ENCODE results near the gene SYNE1. TPM values are rescaled to one million over a fixed set of nuclear protein-coding genes. Genes with fewer than 3 reads are reported as not detected.

The SYNE1 gene
- polyA plus RNA-seq, 2 of the 4 experiments (the other 2 are of a cell fraction): 10.5 to 28.5 TPM

DNA sequence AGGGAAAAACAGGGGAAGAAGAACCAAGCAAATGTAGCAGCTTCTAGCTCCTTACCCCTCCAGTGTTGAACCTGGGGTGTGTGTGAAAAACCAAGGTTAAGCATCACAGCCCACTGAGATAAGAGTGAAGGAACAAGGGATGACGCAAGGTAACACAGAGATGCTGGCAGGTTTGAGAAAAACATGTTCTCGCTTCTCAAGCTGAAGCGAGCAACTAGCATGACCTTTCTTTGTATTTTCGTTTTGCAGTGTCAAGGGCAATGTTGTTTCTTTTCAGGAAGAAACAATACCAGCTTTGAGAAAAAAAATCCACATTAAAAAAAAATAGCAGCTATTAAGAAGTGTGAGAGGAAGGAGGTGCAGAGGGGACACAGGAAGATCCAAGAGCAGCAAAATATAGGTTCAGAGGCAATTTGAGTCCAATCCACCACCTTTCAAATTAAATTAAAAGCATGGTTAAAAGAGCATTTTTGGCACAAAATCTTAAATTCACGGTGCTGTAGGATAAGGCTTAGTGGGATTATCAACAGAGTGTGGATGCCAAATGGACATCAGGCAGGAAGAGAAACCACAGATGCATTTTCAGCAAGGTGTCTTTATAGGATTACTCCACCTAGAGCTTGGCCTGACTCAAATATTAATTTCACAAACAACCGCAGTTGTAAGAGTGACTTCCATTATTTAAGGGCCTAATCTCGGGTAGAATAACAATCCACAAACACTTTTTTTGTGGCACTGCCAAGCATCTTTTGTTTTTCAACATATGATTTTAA is 70.9 kb downstream of the SYNE1 start:
- Histone ChIP-seq H3K4me3 (no peak overlapping the region), H3K4me2 (no peak overlapping the region), H3K4me1 (no peaks in the 10 kb centered on the region), H3K9me3 (no peaks in the 10 kb centered on the region), H3K27ac (no peak overlapping the region)
- ATAC-seq (no peak), DNase-seq (ENCODE audit: low read depth in 1 of 2, low spot score in 1 of 2) (no peak), FAIRE-seq (no peak)
- 48% methylated on average over 7 of the region's 7 CpGs for WGBS (ENCODE audit: missing lambda C conversion rate)
- ChIA-PET CTCF (interaction anchor here (0.6 to 1.1 kb wide), 3 partner anchors 10 to 369 kb away, joined by 3 read pairs; no protein-coding TSS in a partner anchor), POLR2A (no interaction called here)
- TF ChIP-seq, protein P1, sequence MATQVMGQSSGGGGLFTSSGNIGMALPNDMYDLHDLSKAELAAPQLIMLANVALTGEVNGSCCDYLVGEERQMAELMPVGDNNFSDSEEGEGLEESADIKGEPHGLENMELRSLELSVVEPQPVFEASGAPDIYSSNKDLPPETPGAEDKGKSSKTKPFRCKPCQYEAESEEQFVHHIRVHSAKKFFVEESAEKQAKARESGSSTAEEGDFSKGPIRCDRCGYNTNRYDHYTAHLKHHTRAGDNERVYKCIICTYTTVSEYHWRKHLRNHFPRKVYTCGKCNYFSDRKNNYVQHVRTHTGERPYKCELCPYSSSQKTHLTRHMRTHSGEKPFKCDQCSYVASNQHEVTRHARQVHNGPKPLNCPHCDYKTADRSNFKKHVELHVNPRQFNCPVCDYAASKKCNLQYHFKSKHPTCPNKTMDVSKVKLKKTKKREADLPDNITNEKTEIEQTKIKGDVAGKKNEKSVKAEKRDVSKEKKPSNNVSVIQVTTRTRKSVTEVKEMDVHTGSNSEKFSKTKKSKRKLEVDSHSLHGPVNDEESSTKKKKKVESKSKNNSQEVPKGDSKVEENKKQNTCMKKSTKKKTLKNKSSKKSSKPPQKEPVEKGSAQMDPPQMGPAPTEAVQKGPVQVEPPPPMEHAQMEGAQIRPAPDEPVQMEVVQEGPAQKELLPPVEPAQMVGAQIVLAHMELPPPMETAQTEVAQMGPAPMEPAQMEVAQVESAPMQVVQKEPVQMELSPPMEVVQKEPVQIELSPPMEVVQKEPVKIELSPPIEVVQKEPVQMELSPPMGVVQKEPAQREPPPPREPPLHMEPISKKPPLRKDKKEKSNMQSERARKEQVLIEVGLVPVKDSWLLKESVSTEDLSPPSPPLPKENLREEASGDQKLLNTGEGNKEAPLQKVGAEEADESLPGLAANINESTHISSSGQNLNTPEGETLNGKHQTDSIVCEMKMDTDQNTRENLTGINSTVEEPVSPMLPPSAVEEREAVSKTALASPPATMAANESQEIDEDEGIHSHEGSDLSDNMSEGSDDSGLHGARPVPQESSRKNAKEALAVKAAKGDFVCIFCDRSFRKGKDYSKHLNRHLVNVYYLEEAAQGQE (IDR thresholded peaks at IDR 0.05): no peak
- TF ChIP-seq MAFK (IDR thresholded peaks at IDR 0.05; ENCODE audit: partially characterized antibody): no peak
- no peak for TF ChIP-seq HOXB13 (CRISPR knock-in tag; IDR thresholded peaks at IDR 0.05; ENCODE audit: low read depth)
- TF ChIP-seq ZC3H11A (IDR thresholded peaks at IDR 0.05): no peak
- no peak for TF ChIP-seq CTCF (IDR thresholded peaks at IDR 0.05)
- no peak for TF ChIP-seq USF2 (IDR thresholded peaks at IDR 0.05)
- no peak for TF ChIP-seq CBX2 (IDR thresholded peaks at IDR 0.05; ENCODE audit: borderline replicate concordance, low read depth)
- TF ChIP-seq, protein P2, sequence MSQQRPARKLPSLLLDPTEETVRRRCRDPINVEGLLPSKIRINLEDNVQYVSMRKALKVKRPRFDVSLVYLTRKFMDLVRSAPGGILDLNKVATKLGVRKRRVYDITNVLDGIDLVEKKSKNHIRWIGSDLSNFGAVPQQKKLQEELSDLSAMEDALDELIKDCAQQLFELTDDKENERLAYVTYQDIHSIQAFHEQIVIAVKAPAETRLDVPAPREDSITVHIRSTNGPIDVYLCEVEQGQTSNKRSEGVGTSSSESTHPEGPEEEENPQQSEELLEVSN (IDR thresholded peaks at IDR 0.05; ENCODE audit: borderline replicate concordance, low read depth): no peak
- TF ChIP-seq KDM5A (IDR thresholded peaks at IDR 0.05): no peak
- TF ChIP-seq RARB (CRISPR knock-in tag; IDR thresholded peaks at IDR 0.05): no peak
- no peak for TF ChIP-seq EHMT2 (IDR thresholded peaks at IDR 0.05; ENCODE audit: low read depth)
- no peak for TF ChIP-seq NFE2L2 (conservative IDR thresholded peaks at IDR 0.05; ENCODE audit: low read length)
- TF ChIP-seq RNF2 (IDR thresholded peaks at IDR 0.05; ENCODE audit: borderline replicate concordance, low read depth): no peak
- TF ChIP-seq CHD2 (IDR thresholded peaks at IDR 0.05; ENCODE audit: low read length, partially characterized antibody): no peak
- TF ChIP-seq CHD4 (IDR thresholded peaks at IDR 0.05; ENCODE audit: borderline replicate concordance): no peak
- TF ChIP-seq JUNB (IDR thresholded peaks at IDR 0.05): no peak
- TF ChIP-seq POLR2AphosphoS2 (conservative IDR thresholded peaks at IDR 0.05; ENCODE audit: low read length): no peak
- no peak for TF ChIP-seq EP300 (IDR thresholded peaks at IDR 0.05)
- no peak for TF ChIP-seq FOSB (CRISPR knock-in tag; IDR thresholded peaks at IDR 0.05)

- H3K4me1 ChIP-seq: no peaks in the 10 kb centered on the region
- H3K4me2 ChIP-seq: no peak overlapping the region
- ChIA-PET POLR2A (no interaction called here), CTCF (no interaction called here)
- ATAC-seq (no peak), DNase-seq (ENCODE audit: low read depth in 1 of 2, low spot score in 1 of 2) (no peak), FAIRE-seq (no peak)
- no peaks in the 10 kb centered on the region for H3K9me3 ChIP-seq
- TF ChIP-seq FOXS1 (CRISPR knock-in tag; IDR thresholded peaks at IDR 0.05) (no peak), BHLHE40 (IDR thresholded peaks at IDR 0.05; ENCODE audit: low read depth, low read length) (no peak)
- TF ChIP-seq, protein P2 (IDR thresholded peaks at IDR 0.05; ENCODE audit: borderline replicate concordance, low read depth): no peak
- TF ChIP-seq, protein P3, sequence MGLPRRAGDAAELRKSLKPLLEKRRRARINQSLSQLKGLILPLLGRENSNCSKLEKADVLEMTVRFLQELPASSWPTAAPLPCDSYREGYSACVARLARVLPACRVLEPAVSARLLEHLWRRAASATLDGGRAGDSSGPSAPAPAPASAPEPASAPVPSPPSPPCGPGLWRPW (IDR thresholded peaks at IDR 0.05): no peak
- H3K4me3 ChIP-seq: no peak overlapping the region
- H3K27ac ChIP-seq: no peak overlapping the region
- 74% methylated on average over 5 of the region's 5 CpGs for WGBS (ENCODE audit: missing lambda C conversion rate)
Observed at GRCh38 chr6:152563177-152563576, 74.0 kb downstream of the SYNE1 start.

Measured in A549 (cell line).